ENCODE measurements around the gene CTNNBIP1. TPM values are rescaled to one million over a fixed set of nuclear protein-coding genes. Genes with fewer than 3 reads are reported as not detected.

Gene CTNNBIP1
- total and polyA plus RNA-seq, 2 donors (not counting 3 experiments of a cell fraction or from before 2014, with no cell fraction given), result 26.6 to 31.7 TPM

DNA sequence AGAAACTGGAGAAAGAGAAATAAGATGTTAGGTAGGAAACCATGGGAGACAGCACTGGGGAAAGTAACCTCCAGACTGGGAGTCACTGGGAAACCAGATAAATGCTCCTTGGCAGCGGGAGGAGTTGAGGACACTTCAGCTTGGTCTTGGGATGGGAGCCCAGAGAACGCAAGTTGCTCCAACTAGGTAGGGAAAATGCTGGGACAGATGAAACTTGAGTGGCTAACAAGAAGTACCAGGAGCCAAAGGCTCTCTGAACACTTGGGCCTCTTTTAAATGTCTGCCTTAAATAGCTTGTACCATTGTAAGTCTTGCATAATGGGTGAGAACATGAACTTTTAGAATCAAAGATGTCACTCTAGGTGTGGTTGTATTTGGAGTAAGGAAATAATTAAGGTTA is 36.2 kb upstream of the CTNNBIP1 start:
- no TSS peak for BruUV-seq (replicated peaks)
- H3K9me3 ChIP-seq (replicated peaks; ENCODE audit: control insufficient read depth, insufficient read depth, low read length), result no peaks in the 10 kb centered on the region
- no peak overlapping the region for H3K27ac ChIP-seq (ENCODE audit: insufficient read depth, low read depth, low read length)
- dilution Hi-C loops (cut with MboI; ENCODE audit: extremely low pct_ligation_motif_present, low sequenced_read_pairs) (no loop called here), intact Hi-C loops (cut with micrococcal nuclease) (no loop called here)
- H3K9ac ChIP-seq (replicated peaks; ENCODE audit: extremely low read depth, insufficient read depth, low read length), result no peak overlapping the region
- H3K36me3 ChIP-seq (ENCODE audit: control insufficient read depth in 2 of 2, extremely low read depth in 1 of 2, insufficient read depth in 2 of 2, low read length in 2 of 2), result no peaks in the 10 kb centered on the region
- no peaks in the 10 kb centered on the region for H4K20me1 ChIP-seq (replicated peaks; ENCODE audit: control insufficient read depth, extremely low read depth, insufficient read depth, low read length)
- peaks cover 8% of the 10 kb centered on the region for H3K79me2 ChIP-seq (ENCODE audit: control insufficient read depth, insufficient read depth, low read length)
- peaks cover 4% of the 10 kb centered on the region for H3K4me1 ChIP-seq (ENCODE audit: control insufficient read depth, extremely low read depth, insufficient read depth, low read length)
- DNase-seq (ENCODE audit: low read depth, low spot score) (no peak), FAIRE-seq (no peak)
- H3K9me1 ChIP-seq (replicated peaks; ENCODE audit: control insufficient read depth, extremely low read depth, insufficient read depth, low read length), result no peaks in the 10 kb centered on the region
- H2AFZ ChIP-seq (ENCODE audit: low read depth, low read length), result no peak overlapping the region
- CTCF ChIA-PET, result interaction anchor here (1.0 kb wide), 1 partner anchor 88 kb away, joined by 3 read pairs; no protein-coding TSS in a partner anchor
- H3K4me2 ChIP-seq (ENCODE audit: insufficient read depth, low read length), result no peak overlapping the region
- POLR2A ChIA-PET, result no interaction called here
- no peaks in the 10 kb centered on the region for H3K27me3 ChIP-seq (ENCODE audit: control insufficient read depth in 2 of 2, insufficient read depth in 2 of 2, low read length in 2 of 2)
- TF ChIP-seq, protein P1, sequence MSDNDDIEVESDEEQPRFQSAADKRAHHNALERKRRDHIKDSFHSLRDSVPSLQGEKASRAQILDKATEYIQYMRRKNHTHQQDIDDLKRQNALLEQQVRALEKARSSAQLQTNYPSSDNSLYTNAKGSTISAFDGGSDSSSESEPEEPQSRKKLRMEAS (IDR thresholded peaks at IDR 0.05; ENCODE audit: insufficient read depth, insufficient read length), result no peak
- TF ChIP-seq, protein P2, sequence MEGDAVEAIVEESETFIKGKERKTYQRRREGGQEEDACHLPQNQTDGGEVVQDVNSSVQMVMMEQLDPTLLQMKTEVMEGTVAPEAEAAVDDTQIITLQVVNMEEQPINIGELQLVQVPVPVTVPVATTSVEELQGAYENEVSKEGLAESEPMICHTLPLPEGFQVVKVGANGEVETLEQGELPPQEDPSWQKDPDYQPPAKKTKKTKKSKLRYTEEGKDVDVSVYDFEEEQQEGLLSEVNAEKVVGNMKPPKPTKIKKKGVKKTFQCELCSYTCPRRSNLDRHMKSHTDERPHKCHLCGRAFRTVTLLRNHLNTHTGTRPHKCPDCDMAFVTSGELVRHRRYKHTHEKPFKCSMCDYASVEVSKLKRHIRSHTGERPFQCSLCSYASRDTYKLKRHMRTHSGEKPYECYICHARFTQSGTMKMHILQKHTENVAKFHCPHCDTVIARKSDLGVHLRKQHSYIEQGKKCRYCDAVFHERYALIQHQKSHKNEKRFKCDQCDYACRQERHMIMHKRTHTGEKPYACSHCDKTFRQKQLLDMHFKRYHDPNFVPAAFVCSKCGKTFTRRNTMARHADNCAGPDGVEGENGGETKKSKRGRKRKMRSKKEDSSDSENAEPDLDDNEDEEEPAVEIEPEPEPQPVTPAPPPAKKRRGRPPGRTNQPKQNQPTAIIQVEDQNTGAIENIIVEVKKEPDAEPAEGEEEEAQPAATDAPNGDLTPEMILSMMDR (IDR thresholded peaks at IDR 0.05; ENCODE audit: extremely low read depth in 1 of 2, insufficient read depth in 1 of 2, low read depth in 1 of 2, low read length in 2 of 2), result no peak
- TF ChIP-seq EZH2 (IDR thresholded peaks at IDR 0.05; ENCODE audit: borderline replicate concordance, low read depth, low read length, severe bottlenecking) (no peak), POLR2A (IDR thresholded peaks at IDR 0.05; ENCODE audit: low read depth, low read length) (no peak), GATA2 (IDR thresholded peaks at IDR 0.05; ENCODE audit: insufficient read depth, insufficient read length, low read depth, low read length) (no peak), FOS (IDR thresholded peaks at IDR 0.05; ENCODE audit: borderline replicate concordance, insufficient read depth, low read length) (no peak), JUN (IDR thresholded peaks at IDR 0.05; ENCODE audit: borderline replicate concordance, insufficient read depth, insufficient read length, low read depth) (no peak), MYC (IDR thresholded peaks at IDR 0.05; ENCODE audit: low read depth, low read length) (no peak), POLR2AphosphoS5 (IDR thresholded peaks at IDR 0.05; ENCODE audit: insufficient read depth, low read depth, low read length) (no peak)
- H3K4me3 ChIP-seq (replicated peaks in 1 of 3; ENCODE audit: insufficient read depth in 1 of 3, low read depth in 1 of 3, low read length in 3 of 3), result no peak overlapping the region
